ENCODE data around the gene TSPAN13.

Gene TSPAN13

GRCh38 chr7:16795624-16796023 lies 42.1 kb downstream of the TSPAN13 start:
- no peak overlapping the region for H3K4me3 ChIP-seq (ENCODE audit: control insufficient read depth in 1 of 7, extremely low read depth in 1 of 7, insufficient read depth in 4 of 7, low read depth in 2 of 7, low read length in 6 of 7)
- H3K4me1 ChIP-seq (ENCODE audit: control extremely low read depth in 1 of 4, control insufficient read depth in 4 of 4, insufficient read depth in 4 of 4, low read length in 3 of 4) = peaks cover 0 to 7% (median 4%) of the 10 kb centered on the region in 4 experiments

GRCh38 chr7:16801111-16801542 lies 47.6 kb downstream of the TSPAN13 start:
- peaks cover 0 to 2% (median under 1%) of the 10 kb centered on the region in 4 experiments for H3K4me1 ChIP-seq (ENCODE audit: control extremely low read depth in 1 of 4, control insufficient read depth in 4 of 4, insufficient read depth in 4 of 4, low read length in 3 of 4)
- CTCF ChIA-PET = interaction anchor here (0.7 to 5.1 kb wide), 21 partner anchors 8 to 245 kb away, joined by 3 to 41 read pairs (median 5); no protein-coding TSS in a partner anchor
- no peaks in the 10 kb centered on the region for H3K36me3 ChIP-seq (ENCODE audit: control insufficient read depth in 4 of 4, insufficient read depth in 4 of 4, low read length in 3 of 4)
- no peak overlapping the region for H3K27ac ChIP-seq (ENCODE audit: insufficient read depth in 1 of 2, low read depth in 1 of 2, low read length in 2 of 2, poor library complexity in 1 of 2, severe bottlenecking in 2 of 2)
- peak; percentile 53 to 71 (median 66) for DNase-seq
- no peaks in the 10 kb centered on the region for H3K9me3 ChIP-seq (ENCODE audit: control extremely low read depth in 1 of 5, control insufficient read depth in 4 of 5, insufficient read depth in 2 of 5, low read depth in 1 of 5, low read length in 4 of 5)
- no peak overlapping the region for H3K4me3 ChIP-seq (ENCODE audit: control insufficient read depth in 1 of 7, extremely low read depth in 1 of 7, insufficient read depth in 4 of 7, low read depth in 2 of 7, low read length in 6 of 7)
- no peaks in the 10 kb centered on the region for H3K27me3 ChIP-seq (replicated peaks in 2 of 5; ENCODE audit: control insufficient read depth in 4 of 5, insufficient read depth in 5 of 5, low read length in 4 of 5)
- POLR2A ChIA-PET = no interaction called here

More at GRCh38 chr7:16795624-16796023, 42.1 kb downstream of the TSPAN13 start:
- CTCF ChIA-PET = interaction anchor here (1.5 kb wide), 1 partner anchor 122 kb away, joined by 3 read pairs; no protein-coding TSS in a partner anchor
- no peaks in the 10 kb centered on the region for H3K9me3 ChIP-seq (ENCODE audit: control extremely low read depth in 1 of 5, control insufficient read depth in 4 of 5, insufficient read depth in 2 of 5, low read depth in 1 of 5, low read length in 4 of 5)
- 39% methylated on average over 5 of the region's 6 CpGs for WGBS (ENCODE audit: insufficient coverage)
- no peaks in the 10 kb centered on the region for H3K36me3 ChIP-seq (ENCODE audit: control insufficient read depth in 4 of 4, insufficient read depth in 4 of 4, low read length in 3 of 4)
- POLR2A ChIA-PET = no interaction called here
- peak in 2 of 3 donors; percentile 58 to 69 for DNase-seq
- H3K27me3 ChIP-seq (replicated peaks in 2 of 5; ENCODE audit: control insufficient read depth in 4 of 5, insufficient read depth in 5 of 5, low read length in 4 of 5) = no peaks in the 10 kb centered on the region
- H3K27ac ChIP-seq (ENCODE audit: insufficient read depth in 1 of 2, low read depth in 1 of 2, low read length in 2 of 2, poor library complexity in 1 of 2, severe bottlenecking in 2 of 2) = no peak overlapping the region

GRCh38 chr7:16801579-16801978 lies 48.0 kb downstream of the TSPAN13 start:
- CTCF ChIA-PET = interaction anchor here (0.7 to 5.1 kb wide), 22 partner anchors 8 to 244 kb away, joined by 3 to 41 read pairs (median 5); no protein-coding TSS in a partner anchor
- Histone ChIP-seq H3K27me3 (replicated peaks in 2 of 5; ENCODE audit: control insufficient read depth in 4 of 5, insufficient read depth in 5 of 5, low read length in 4 of 5) (no peaks in the 10 kb centered on the region), H3K36me3 (ENCODE audit: control insufficient read depth in 4 of 4, insufficient read depth in 4 of 4, low read length in 3 of 4) (no peaks in the 10 kb centered on the region), H3K27ac (ENCODE audit: insufficient read depth in 1 of 2, low read depth in 1 of 2, low read length in 2 of 2, poor library complexity in 1 of 2, severe bottlenecking in 2 of 2) (no peak overlapping the region), H3K4me3 (ENCODE audit: control insufficient read depth in 1 of 7, extremely low read depth in 1 of 7, insufficient read depth in 4 of 7, low read depth in 2 of 7, low read length in 6 of 7) (no peak overlapping the region), H3K4me1 (ENCODE audit: control extremely low read depth in 1 of 4, control insufficient read depth in 4 of 4, insufficient read depth in 4 of 4, low read length in 3 of 4) (peaks cover 0 to 2% (median 0%) of the 10 kb centered on the region in 4 experiments), H3K9me3 (ENCODE audit: control extremely low read depth in 1 of 5, control insufficient read depth in 4 of 5, insufficient read depth in 2 of 5, low read depth in 1 of 5, low read length in 4 of 5) (no peaks in the 10 kb centered on the region)
- POLR2A ChIA-PET = no interaction called here
- DNase-seq = no peak
- 84% methylated on average over 2 of the region's 4 CpGs for WGBS (ENCODE audit: insufficient coverage)

- DNase-seq = no peak
- H3K27ac ChIP-seq (ENCODE audit: insufficient read depth in 1 of 2, low read depth in 1 of 2, low read length in 2 of 2, poor library complexity in 1 of 2, severe bottlenecking in 2 of 2) = no peak overlapping the region
- no peaks in the 10 kb centered on the region for H3K9me3 ChIP-seq (ENCODE audit: control extremely low read depth in 1 of 5, control insufficient read depth in 4 of 5, insufficient read depth in 2 of 5, low read depth in 1 of 5, low read length in 4 of 5)
- no peak overlapping the region for H3K4me3 ChIP-seq (ENCODE audit: control insufficient read depth in 1 of 7, extremely low read depth in 1 of 7, insufficient read depth in 4 of 7, low read depth in 2 of 7, low read length in 6 of 7)
- H3K27me3 ChIP-seq (replicated peaks in 2 of 5; ENCODE audit: control insufficient read depth in 4 of 5, insufficient read depth in 5 of 5, low read length in 4 of 5) = no peaks in the 10 kb centered on the region
- 94% methylated on average over 3 of the region's 4 CpGs for WGBS (ENCODE audit: insufficient coverage)
- CTCF ChIA-PET = interaction anchor here (1.4 to 5.1 kb wide), 5 partner anchors 14 to 114 kb away, joined by 5 to 41 read pairs (median 9); no protein-coding TSS in a partner anchor
- POLR2A ChIA-PET = no interaction called here
- H3K36me3 ChIP-seq (ENCODE audit: control insufficient read depth in 4 of 4, insufficient read depth in 4 of 4, low read length in 3 of 4) = no peaks in the 10 kb centered on the region
- peaks cover 0 to 2% (median 0%) of the 10 kb centered on the region in 4 experiments for H3K4me1 ChIP-seq (ENCODE audit: control extremely low read depth in 1 of 4, control insufficient read depth in 4 of 4, insufficient read depth in 4 of 4, low read length in 3 of 4)
Observed at GRCh38 chr7:16803125-16803524, 49.6 kb downstream of the TSPAN13 start.

GRCh38 chr7:16803881-16804673 lies 50.5 kb downstream of the TSPAN13 start:
- no peak overlapping the region for H3K4me3 ChIP-seq (ENCODE audit: control insufficient read depth in 1 of 7, extremely low read depth in 1 of 7, insufficient read depth in 4 of 7, low read depth in 2 of 7, low read length in 6 of 7)
- POLR2A ChIA-PET = no interaction called here
- no peak for DNase-seq
- H3K9me3 ChIP-seq (ENCODE audit: control extremely low read depth in 1 of 5, control insufficient read depth in 4 of 5, insufficient read depth in 2 of 5, low read depth in 1 of 5, low read length in 4 of 5) = no peaks in the 10 kb centered on the region
- H3K27me3 ChIP-seq (replicated peaks in 2 of 5; ENCODE audit: control insufficient read depth in 4 of 5, insufficient read depth in 5 of 5, low read length in 4 of 5) = no peaks in the 10 kb centered on the region
- H3K4me1 ChIP-seq (ENCODE audit: control extremely low read depth in 1 of 4, control insufficient read depth in 4 of 4, insufficient read depth in 4 of 4, low read length in 3 of 4) = peaks cover 0 to 2% (median 0%) of the 10 kb centered on the region in 4 experiments
- CTCF ChIA-PET = interaction anchor here (0.9 kb wide), 1 partner anchor 101 kb away, joined by 3 read pairs; no protein-coding TSS in a partner anchor
- WGBS (ENCODE audit: insufficient coverage) = 90% methylated on average over 2 of the region's 7 CpGs
- no peak overlapping the region for H3K27ac ChIP-seq (ENCODE audit: insufficient read depth in 1 of 2, low read depth in 1 of 2, low read length in 2 of 2, poor library complexity in 1 of 2, severe bottlenecking in 2 of 2)
- H3K36me3 ChIP-seq (ENCODE audit: control insufficient read depth in 4 of 4, insufficient read depth in 4 of 4, low read length in 3 of 4) = no peaks in the 10 kb centered on the region

- no peak within 1 kb of the TSS for H3K4me3 ChIP-seq (ENCODE audit: control insufficient read depth in 1 of 7, extremely low read depth in 1 of 7, insufficient read depth in 4 of 7, low read depth in 2 of 7, low read length in 6 of 7)
- no peak within 1 kb of the TSS for H3K27ac ChIP-seq (ENCODE audit: insufficient read depth in 1 of 2, low read depth in 1 of 2, low read length in 2 of 2, poor library complexity in 1 of 2, severe bottlenecking in 2 of 2)
- POLR2A ChIA-PET = no interaction called here
- H3K4me1 ChIP-seq (ENCODE audit: control extremely low read depth in 1 of 4, control insufficient read depth in 4 of 4, insufficient read depth in 4 of 4, low read length in 3 of 4) = peaks cover 0 to 2% (median 0%) of the 10 kb centered on the region in 4 experiments
- no peaks in the 10 kb centered on the region for H3K27me3 ChIP-seq (replicated peaks in 2 of 5; ENCODE audit: control insufficient read depth in 4 of 5, insufficient read depth in 5 of 5, low read length in 4 of 5)
- 92% methylated on average over 9 of the region's 13 CpGs for WGBS (ENCODE audit: insufficient coverage)
- H3K9me3 ChIP-seq (ENCODE audit: control extremely low read depth in 1 of 5, control insufficient read depth in 4 of 5, insufficient read depth in 2 of 5, low read depth in 1 of 5, low read length in 4 of 5) = no peaks in the 10 kb centered on the region
- no peak for DNase-seq
- CTCF ChIA-PET = interaction anchor here (0.9 kb wide), 1 partner anchor 100 kb away, joined by 3 read pairs; no protein-coding TSS in a partner anchor
- H3K36me3 ChIP-seq (ENCODE audit: control insufficient read depth in 4 of 4, insufficient read depth in 4 of 4, low read length in 3 of 4) = no peaks in the 10 kb centered on the region
Observed at GRCh38 chr7:16804674-16805439, 51.3 kb downstream of the TSPAN13 start, which contains the start of gene AGR2. Gene AGR2, minus strand, starts transcription at chr7:16804999. Its CDS starts 3,203 bp downstream, at chr7:16801796.
